ENCODE measurements around the gene WIF1.

WIF1 gene

DNA sequence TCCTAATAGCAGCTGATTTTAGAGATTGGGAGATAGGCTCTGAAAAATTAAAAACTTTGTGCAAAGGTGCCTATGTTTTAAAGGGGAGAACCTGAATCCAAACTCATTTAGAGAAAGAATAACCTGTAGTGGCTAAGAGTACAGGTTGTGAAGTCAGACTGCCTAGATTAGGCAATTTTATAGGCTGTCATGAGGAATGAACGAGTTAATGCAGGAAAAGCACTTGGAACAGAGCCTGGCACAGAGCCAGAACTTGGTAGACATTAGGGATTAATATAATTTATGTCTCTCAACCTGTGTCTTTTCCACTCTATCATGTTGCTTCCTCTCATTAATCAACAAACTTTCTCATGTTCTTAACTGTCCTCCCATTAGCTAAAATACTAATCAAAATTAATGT lies 98.1 kb downstream of the WIF1 start:
- no peak for DNase-seq (ENCODE audit: low spot score)

GRCh38 chr12:65022421-65022820 lies 98.7 kb downstream of the WIF1 start:
- no peak for DNase-seq (ENCODE audit: low spot score)

DNA sequence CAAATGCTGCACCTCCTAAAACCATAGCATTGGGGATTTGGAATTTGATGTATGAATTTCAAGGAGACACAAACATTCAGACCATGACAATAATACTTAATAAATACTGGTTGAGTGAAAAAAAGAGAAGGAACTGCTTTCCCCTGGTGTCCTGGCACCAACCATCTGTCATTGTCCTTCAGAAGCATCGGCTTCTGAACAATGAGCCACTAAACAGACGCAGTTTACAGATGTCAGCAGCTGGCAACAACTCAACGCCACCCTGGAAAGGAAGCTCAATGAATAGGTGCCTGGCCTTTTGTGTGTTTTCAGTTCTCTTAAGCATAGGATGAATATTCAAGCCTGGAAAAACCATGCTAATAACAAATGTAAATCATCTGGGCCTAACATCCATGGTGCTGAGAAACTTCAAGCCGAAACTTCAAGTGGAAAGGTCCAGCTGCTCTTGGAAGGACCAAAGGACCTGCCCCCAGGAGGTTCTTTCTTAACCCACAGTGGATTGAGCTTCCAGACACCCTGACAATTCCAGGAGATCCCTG lies 101.3 kb downstream of the WIF1 start:
- DNase-seq (ENCODE audit: low spot score) = no peak

DNA sequence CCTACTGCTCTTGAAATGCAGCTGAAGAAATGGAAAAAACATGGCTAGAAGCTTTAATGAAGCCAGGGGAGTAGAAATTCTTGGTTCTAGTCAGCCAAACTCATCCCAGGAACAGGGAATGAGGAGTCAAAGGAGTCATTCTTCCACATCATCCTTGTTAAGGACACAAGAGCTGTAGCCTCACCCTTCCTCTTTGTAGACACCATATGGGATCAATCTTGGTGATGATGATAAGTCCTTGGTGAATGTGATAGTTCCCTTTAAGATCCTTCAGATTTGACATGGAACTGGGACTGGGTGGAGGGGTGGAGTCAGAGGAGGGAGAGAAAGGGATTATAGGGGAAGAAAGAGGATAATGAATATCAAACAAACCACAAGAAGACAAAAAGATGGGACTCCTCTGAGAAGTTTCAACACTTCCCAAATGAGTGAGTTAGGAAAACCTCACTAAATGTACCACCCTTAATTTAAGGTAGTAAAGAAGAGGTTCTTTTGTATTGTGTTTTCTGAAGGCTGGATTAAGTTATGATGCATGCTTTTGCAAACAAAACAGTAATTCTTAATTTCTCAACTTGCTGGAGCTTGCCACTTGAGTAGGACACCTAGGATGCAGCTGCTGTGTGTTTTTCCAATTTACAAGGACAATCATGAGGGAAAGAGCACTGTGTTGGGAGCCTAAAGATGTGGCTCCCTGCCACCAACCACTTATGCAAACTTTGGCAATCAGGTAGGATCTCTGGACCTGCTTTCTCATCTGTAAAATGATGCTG lies 104.0 kb downstream of the WIF1 start:
- no peak for DNase-seq (ENCODE audit: low spot score)

DNA sequence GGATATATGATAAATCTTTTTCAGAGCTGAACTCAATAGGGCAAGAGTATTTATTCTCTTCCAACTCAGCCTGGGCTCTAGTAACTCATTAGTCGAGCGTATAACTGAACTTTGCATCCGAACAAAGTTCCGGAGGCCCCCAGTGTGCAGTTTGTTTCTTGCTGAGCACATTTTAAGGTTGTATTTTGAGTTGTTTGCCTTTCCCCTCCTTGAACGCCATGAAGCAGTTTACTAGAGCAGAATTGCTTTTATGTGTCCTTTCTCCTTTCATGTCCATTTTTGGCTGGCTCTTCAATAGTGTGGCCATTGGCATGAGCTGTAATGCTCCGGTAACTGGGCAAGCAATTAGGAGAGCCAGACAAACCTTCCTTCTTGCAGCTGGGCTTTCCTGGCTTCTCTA lies 105.3 kb downstream of the WIF1 start:
- DNase-seq (ENCODE audit: low spot score) = no peak

DNA sequence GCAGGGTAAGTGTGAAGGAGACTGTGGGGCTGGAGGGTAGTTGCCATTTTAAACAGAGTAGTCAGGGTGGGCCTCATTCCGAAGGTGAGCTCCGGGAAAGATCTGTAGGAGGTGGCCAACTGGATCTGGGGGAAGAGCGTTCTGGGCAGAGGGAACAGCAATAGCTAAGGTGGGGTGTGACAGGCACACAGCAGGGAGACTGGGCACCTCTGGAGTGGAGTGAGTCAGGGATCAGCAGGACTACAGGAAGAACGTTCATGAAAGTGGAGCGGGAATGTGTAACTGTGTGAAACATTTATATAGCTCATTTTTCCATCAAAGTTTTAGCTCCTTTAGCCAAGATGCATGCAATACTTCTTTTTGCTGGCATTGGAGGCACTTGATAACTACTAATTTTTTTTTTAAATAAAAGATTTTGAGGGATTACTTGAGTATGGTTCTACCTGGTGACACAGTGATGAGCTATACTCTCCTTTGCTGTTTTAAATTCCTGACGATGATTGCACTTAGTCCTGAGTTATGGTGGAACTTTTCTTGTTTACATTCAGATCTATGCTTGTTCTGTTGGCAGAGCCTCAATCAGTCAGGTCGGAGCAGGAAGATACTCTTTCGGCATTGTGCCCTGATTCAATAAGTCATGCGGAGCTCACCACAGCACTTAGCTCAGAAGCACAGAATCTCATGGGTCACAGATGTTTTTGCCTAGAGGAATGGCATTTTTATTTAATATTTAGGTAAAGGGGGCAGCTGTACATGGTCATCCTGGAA lies 106.4 kb downstream of the WIF1 start:
- no peak for DNase-seq (ENCODE audit: low spot score)

DNA sequence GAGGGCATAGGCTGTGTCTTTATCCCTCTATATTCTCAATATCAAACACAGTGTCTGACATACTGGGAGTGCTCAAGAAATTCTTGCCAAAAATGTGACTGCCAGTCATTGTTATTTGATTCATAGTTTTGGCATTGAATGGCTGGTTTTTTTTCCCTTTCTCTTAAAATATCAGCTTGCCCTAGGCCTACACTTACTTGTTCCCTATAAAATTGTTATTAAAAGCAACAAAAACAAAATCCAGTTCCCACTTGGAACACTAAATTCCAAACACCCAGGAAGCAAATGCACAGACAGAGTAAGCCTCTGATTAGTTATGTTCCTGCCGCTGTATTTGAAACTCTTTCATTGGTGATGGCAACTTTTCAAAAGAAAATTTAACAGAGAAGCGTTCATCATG lies 110.7 kb downstream of the WIF1 start:
- no peak for DNase-seq (ENCODE audit: low spot score)

- DNase-seq (ENCODE audit: low spot score) = no peak
Observed at GRCh38 chr12:65005716-65006115, 115.4 kb downstream of the WIF1 start.

GRCh38 chr12:65004270-65004669 lies 116.8 kb downstream of the WIF1 start:
- DNase-seq (ENCODE audit: low spot score) = no peak

Data from iPS-NIHi11 (cell line).